ENCODE results near the gene GLIS1. TPM values are rescaled to one million over a fixed set of nuclear protein-coding genes. Genes with fewer than 3 reads are reported as not detected.

GLIS1 gene
- total RNA-seq, 2 experiments from 2014 or later: not detected

DNA sequence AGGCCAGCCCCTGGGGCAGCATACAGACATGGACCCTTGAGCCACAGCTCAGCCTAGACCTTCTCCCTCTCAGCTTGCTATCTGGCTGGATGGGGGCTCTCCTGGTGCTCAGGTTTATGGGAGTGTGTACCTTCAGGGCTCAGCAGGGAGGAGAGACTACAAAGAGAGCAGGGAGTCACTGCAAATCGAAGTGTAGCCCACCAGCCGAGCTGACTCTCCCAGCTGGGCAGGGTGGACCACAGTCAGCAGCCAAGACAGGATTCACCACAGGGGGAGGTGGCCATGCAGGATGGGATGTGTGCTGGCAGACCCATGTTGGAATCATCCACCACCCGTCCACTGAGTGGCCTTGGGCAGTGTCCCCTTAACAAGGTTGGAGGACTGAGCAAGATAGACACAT is 78.3 kb downstream of the GLIS1 start:
- Mint-ChIP-seq H3K9me3 (no peaks in the 10 kb centered on the region), H3K27me3 (peaks cover 6% of the 10 kb centered on the region), H3K36me3 (ENCODE audit: low read depth) (no peaks in the 10 kb centered on the region), H3K27ac (no peak overlapping the region), H3K4me3 (no peak overlapping the region), H3K4me1 (ENCODE audit: low read depth) (no peaks in the 10 kb centered on the region)
- no peak for ATAC-seq
- POLR2A ChIA-PET: no interaction called here
- no peak for DNase-seq
- TF ChIP-seq, protein P1, sequence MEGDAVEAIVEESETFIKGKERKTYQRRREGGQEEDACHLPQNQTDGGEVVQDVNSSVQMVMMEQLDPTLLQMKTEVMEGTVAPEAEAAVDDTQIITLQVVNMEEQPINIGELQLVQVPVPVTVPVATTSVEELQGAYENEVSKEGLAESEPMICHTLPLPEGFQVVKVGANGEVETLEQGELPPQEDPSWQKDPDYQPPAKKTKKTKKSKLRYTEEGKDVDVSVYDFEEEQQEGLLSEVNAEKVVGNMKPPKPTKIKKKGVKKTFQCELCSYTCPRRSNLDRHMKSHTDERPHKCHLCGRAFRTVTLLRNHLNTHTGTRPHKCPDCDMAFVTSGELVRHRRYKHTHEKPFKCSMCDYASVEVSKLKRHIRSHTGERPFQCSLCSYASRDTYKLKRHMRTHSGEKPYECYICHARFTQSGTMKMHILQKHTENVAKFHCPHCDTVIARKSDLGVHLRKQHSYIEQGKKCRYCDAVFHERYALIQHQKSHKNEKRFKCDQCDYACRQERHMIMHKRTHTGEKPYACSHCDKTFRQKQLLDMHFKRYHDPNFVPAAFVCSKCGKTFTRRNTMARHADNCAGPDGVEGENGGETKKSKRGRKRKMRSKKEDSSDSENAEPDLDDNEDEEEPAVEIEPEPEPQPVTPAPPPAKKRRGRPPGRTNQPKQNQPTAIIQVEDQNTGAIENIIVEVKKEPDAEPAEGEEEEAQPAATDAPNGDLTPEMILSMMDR (IDR thresholded peaks at IDR 0.05): no peak
- intact Hi-C loops (cut with micrococcal nuclease): no loop called here
- CTCF ChIA-PET: no interaction called here

DNA sequence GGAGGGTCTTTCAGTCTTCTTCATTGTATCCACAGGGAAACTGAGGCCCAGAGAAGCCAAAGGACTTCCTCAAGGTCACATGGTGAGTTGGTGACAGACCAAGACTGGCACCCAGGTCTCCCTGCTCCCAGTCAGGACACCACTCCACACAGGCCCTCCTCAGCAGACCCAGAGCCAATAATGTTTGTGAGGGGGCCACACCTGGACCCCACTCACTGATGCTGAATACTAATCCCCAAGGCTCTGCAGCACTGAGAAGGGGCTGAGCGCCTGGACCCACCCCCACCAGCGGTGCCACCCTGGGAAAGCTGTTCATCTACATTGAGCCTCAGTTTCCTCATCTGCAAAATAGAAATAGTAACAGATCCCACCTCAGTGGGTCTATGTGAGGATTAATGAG is 79.5 kb downstream of the GLIS1 start:
- TF ChIP-seq, protein P1 (IDR thresholded peaks at IDR 0.05): no peak
- H3K4me3 Mint-ChIP-seq: no peak overlapping the region
- ATAC-seq (no peak), DNase-seq (no peak)
- intact Hi-C loops (cut with micrococcal nuclease): no loop called here
- H3K36me3 Mint-ChIP-seq (ENCODE audit: low read depth): no peaks in the 10 kb centered on the region
- H3K9me3 Mint-ChIP-seq: no peaks in the 10 kb centered on the region
- CTCF ChIA-PET: no interaction called here
- H3K4me1 Mint-ChIP-seq (ENCODE audit: low read depth): no peaks in the 10 kb centered on the region
- H3K27ac Mint-ChIP-seq: no peak overlapping the region
- peaks cover 8% of the 10 kb centered on the region for H3K27me3 Mint-ChIP-seq
- POLR2A ChIA-PET: no interaction called here

DNA sequence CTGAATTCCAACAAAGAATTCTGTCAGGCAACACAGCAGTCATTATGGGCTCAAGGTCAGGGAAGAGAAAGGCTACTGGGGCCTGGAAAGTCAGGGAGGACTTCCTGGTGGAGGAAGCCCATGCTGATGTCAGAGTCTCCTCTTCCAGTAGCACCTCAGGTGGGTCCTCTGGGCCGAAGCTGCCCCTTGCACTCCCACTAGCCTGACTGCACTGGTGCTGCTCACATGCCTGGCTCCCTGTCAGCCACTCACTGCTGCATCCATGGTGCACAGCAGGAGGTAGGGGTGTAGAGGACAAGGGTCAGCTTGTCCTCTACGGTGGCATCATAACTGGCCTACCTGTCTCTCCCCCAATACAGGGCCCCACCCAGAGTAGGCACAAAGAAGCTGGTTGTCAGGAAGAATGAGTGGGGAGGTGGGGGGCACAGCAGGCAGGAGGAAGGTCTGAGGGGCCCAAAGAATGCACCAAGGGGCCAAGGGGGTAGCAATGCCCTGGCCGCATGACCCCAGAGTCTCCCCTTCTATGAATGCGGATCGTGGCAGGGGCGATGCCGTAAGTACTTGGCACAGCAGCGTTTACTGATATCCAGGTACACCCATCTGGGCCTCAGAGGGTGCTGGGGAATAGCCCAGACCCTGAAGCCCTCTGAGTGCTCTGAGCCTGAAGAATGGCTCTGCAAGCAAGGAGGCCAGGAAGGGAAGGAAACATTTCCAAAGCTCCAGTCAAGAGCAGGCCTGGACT is 80.3 kb downstream of the GLIS1 start:
- ATAC-seq (no peak), DNase-seq (no peak)
- CTCF ChIA-PET: no interaction called here
- Mint-ChIP-seq H3K4me1 (ENCODE audit: low read depth) (no peaks in the 10 kb centered on the region), H3K9me3 (no peaks in the 10 kb centered on the region), H3K36me3 (ENCODE audit: low read depth) (no peaks in the 10 kb centered on the region), H3K27me3 (peaks cover 8% of the 10 kb centered on the region), H3K27ac (no peak overlapping the region), H3K4me3 (no peak overlapping the region)
- TF ChIP-seq, protein P1 (IDR thresholded peaks at IDR 0.05): no peak
- intact Hi-C loops (cut with micrococcal nuclease): no loop called here
- POLR2A ChIA-PET: no interaction called here

DNA sequence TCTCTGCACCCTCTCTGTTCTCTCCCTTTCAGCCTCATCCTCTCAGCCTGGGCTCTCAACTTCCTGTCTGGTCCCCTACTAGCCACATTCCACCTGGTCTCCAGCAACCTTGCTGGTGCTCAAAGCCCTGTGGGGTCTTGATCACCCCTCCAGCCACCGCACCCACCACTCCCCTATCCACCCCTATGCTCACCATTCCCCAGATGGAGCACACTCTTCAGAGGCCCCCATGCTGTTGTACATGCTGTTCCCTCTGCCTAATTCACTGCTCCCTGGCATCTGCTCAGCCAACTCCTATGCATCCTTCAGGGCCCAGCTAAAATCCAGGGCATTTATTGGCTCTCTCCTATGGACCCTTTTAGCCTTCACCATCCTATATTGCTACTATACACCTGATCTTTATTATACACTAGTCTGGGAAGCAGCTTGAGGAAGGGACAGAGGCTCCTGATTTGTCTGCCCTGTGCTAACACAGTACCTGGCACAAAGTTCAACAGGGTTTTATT is 81.0 kb downstream of the GLIS1 start:
- TF ChIP-seq, protein P1 (IDR thresholded peaks at IDR 0.05): no peak
- no peaks in the 10 kb centered on the region for H3K36me3 Mint-ChIP-seq (ENCODE audit: low read depth)
- DNase-seq (no peak), ATAC-seq (no peak)
- H3K27ac Mint-ChIP-seq: no peak overlapping the region
- ChIA-PET CTCF (no interaction called here), POLR2A (no interaction called here)
- H3K9me3 Mint-ChIP-seq: no peaks in the 10 kb centered on the region
- H3K4me1 Mint-ChIP-seq (ENCODE audit: low read depth): no peaks in the 10 kb centered on the region
- intact Hi-C loops (cut with micrococcal nuclease): no loop called here
- H3K4me3 Mint-ChIP-seq: no peak overlapping the region
- H3K27me3 Mint-ChIP-seq: peaks cover 8% of the 10 kb centered on the region

DNA sequence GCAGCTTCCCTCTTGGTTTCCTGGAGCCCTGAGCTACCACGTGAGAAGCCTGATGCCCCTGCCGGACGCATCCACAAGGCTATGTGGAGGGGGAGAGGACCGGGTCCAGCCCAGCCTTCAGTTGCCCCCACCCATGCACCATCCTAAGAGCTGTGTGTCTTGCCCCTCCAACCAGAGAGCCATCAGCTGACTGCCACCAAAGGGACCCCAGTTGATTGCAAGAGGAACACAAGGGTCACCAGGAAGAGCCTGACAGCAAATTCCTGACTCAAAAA is 81.5 kb downstream of the GLIS1 start:
- intact Hi-C loops (cut with micrococcal nuclease): no loop called here
- H3K36me3 Mint-ChIP-seq (ENCODE audit: low read depth): no peaks in the 10 kb centered on the region
- peaks cover 8% of the 10 kb centered on the region for H3K27me3 Mint-ChIP-seq
- no peak overlapping the region for H3K27ac Mint-ChIP-seq
- ChIA-PET POLR2A (no interaction called here), CTCF (no interaction called here)
- DNase-seq (no peak), ATAC-seq (no peak)
- no peak overlapping the region for H3K4me3 Mint-ChIP-seq
- no peaks in the 10 kb centered on the region for H3K4me1 Mint-ChIP-seq (ENCODE audit: low read depth)
- TF ChIP-seq, protein P1 (IDR thresholded peaks at IDR 0.05): no peak
- H3K9me3 Mint-ChIP-seq: no peaks in the 10 kb centered on the region

Measured in activated CD8-positive, alpha-beta T cell treated with anti-CD3 and anti-CD28 coated beads for 36 hours (primary cell).